ENCODE data around the gene NINL.

DNA sequence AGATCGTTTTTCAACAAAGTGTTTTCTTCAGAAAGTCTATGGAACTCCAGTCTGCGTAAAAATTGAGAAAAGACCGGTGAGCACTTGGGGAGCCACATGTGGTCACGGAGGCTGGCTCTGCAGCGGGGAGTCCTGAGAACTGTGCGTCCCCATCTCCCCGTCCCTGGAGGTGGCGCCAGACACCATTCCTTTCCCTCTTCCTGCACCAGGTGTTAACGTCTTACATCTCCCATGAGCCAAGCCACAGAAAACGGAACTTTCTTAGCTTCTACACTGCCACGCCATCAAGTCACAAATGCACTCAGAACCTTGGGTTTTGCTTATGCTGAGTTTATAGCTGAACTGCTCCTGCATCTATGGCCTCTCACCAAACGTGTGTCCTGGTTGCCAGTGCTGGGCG lies 115.3 kb downstream of the NINL start:
- TF ChIP-seq, protein P1, sequence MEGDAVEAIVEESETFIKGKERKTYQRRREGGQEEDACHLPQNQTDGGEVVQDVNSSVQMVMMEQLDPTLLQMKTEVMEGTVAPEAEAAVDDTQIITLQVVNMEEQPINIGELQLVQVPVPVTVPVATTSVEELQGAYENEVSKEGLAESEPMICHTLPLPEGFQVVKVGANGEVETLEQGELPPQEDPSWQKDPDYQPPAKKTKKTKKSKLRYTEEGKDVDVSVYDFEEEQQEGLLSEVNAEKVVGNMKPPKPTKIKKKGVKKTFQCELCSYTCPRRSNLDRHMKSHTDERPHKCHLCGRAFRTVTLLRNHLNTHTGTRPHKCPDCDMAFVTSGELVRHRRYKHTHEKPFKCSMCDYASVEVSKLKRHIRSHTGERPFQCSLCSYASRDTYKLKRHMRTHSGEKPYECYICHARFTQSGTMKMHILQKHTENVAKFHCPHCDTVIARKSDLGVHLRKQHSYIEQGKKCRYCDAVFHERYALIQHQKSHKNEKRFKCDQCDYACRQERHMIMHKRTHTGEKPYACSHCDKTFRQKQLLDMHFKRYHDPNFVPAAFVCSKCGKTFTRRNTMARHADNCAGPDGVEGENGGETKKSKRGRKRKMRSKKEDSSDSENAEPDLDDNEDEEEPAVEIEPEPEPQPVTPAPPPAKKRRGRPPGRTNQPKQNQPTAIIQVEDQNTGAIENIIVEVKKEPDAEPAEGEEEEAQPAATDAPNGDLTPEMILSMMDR (IDR thresholded peaks at IDR 0.05): peak; percentile 22 to 44 (median 37)
- TF ChIP-seq POLR2AphosphoS5 (IDR thresholded peaks at IDR 0.05) (no peak), POLR2A (IDR thresholded peaks at IDR 0.05) (no peak)
